ENCODE data around the gene APBA1.

Gene APBA1

DNA sequence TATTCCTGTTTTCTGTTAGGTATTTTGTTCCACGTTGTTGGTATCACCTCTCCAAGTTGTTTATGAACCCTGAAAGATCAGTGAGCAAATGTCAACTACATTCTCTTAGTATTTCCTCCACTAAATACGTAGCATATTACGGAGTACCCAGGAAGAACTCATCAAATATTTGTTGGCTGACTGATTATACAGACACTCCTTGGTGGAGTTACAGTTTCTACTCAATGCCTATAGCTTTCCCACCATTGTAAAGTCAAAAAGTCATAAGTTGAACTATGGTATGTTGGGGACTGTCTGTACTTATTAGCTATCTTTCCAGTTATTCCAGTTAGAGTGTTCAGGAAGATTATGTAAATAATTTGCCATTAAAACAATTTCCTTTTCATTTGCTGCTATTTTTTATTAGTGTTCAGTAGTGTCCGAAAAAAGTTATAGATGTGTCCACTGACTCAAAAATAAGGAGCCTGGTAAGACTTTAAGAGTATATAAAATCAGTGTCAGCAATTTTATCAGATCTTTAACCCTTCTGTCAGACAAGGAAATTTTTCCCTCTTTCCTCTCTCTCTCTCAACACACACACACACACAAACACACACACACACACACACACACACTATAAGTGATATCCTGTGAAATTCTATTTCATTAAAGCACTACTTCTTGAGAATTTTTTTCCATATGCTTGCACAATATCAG is 6.8 kb upstream of the APBA1 start:
- Histone ChIP-seq H3K9me3 (no peaks in the 10 kb centered on the region), H3K36me3 (no peaks in the 10 kb centered on the region), H3K4me1 (peaks cover 0 to 4% (median 0%) of the 10 kb centered on the region in 4 donors), H3K4me3 (no peak overlapping the region), H3K27ac (no peak overlapping the region), H3K27me3 (no peaks in the 10 kb centered on the region)
- no peak for DNase-seq
- TF ChIP-seq CTCF (IDR thresholded peaks at IDR 0.05) = no peak
- intact Hi-C loops (cut with DNase I; ENCODE audit: low total_unique reads) = no loop called here

GRCh38 chr9:69677931-69678330 is 5.8 kb upstream of the APBA1 start:
- intact Hi-C loops (cut with DNase I; ENCODE audit: low total_unique reads) = no loop called here
- Histone ChIP-seq H3K9me3 (no peaks in the 10 kb centered on the region), H3K4me1 (peaks cover 0 to 14% (median 8%) of the 10 kb centered on the region in 4 donors), H3K27ac (no peak overlapping the region), H3K27me3 (no peaks in the 10 kb centered on the region), H3K36me3 (no peaks in the 10 kb centered on the region), H3K4me3 (no peak overlapping the region)
- TF ChIP-seq CTCF (IDR thresholded peaks at IDR 0.05) = no peak
- no peak for DNase-seq

- Histone ChIP-seq H3K4me3 (no peak overlapping the region), H3K4me1 (peaks cover 0 to 24% (median 13%) of the 10 kb centered on the region in 4 donors), H3K27me3 (no peaks in the 10 kb centered on the region), H3K36me3 (no peaks in the 10 kb centered on the region), H3K27ac (no peak overlapping the region), H3K9me3 (no peaks in the 10 kb centered on the region)
- intact Hi-C loops (cut with DNase I; ENCODE audit: low total_unique reads) = no loop called here
- no peak for TF ChIP-seq CTCF (IDR thresholded peaks at IDR 0.05)
- no peak for DNase-seq
These were observed 3.4 kb upstream of the APBA1 start for GRCh38 chr9:69675563-69675962.

DNA sequence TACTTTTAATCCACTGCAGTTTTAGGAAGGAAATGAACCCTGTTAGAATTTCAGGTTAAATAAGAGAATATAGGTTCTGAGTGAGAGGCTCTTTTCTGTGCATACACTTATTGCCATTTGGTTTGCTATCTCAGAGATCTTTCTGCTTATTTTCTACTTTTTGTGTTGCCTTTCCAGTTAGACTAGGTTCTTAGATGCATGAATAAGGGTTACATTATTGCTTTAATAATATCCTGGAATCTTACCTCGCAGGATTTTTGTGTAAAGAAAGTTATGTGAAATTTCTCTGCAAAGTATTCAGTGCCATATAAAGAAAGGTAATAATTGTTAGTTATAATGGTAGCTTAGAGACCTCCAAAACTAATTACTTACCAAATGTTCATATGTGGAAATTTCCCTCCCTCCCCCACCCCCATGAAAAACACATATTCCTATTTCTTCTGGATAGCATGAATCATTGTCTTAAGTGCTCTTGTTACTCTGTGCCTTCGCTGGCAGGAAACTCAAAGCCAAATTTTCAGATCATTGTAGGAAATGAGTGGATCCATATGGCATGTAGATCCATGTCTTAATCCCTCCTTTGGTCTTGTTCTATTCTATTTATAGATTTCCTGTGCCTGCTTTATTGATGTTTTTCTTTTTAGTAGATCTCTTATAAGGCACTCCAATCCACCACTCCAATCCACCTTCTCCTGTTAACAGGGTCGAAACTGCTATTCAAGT is 2.7 kb upstream of the APBA1 start:
- Histone ChIP-seq H3K4me1 (peaks cover 0 to 24% (median 15%) of the 10 kb centered on the region in 4 donors), H3K4me3 (no peak overlapping the region), H3K36me3 (no peaks in the 10 kb centered on the region), H3K27me3 (no peaks in the 10 kb centered on the region), H3K27ac (no peak overlapping the region), H3K9me3 (no peaks in the 10 kb centered on the region)
- TF ChIP-seq CTCF (IDR thresholded peaks at IDR 0.05) = no peak
- DNase-seq = no peak
- intact Hi-C loops (cut with DNase I; ENCODE audit: low total_unique reads) = loop anchor here (5.0 kb wide), 1 partner anchor 82 kb away; no protein-coding TSS in a partner anchor

DNA sequence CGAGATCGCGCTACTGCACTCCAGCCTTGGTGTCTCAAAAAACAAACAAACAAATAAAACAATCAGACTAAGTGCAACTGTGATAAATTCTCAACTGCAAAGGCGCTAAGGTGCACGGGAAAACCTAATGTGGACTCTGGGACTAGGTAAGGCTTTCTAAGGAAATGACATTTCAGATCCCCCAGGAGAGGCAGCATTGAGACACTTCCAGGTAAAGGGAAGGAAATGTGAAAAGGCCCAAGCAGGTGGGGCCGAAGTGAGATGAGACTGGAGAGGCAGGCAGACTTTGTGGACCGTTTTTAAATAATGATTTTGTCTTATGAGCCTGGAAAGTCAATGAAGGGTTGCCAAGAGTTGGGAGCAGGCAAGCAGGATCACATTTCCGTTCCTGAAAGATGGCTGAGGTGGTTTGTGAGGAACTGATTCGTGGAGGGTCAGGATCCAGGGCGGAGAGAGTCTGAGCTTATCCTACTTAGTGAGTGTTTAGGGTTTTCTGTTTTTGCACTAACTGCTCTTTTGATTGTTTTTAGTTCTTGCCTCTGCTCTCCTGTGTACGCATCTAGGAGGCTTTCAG is 2.0 kb upstream of the APBA1 start:
- no peak overlapping the region for H3K4me3 ChIP-seq
- no peaks in the 10 kb centered on the region for H3K27me3 ChIP-seq
- H3K27ac ChIP-seq = no peak overlapping the region
- intact Hi-C loops (cut with DNase I; ENCODE audit: low total_unique reads) = loop anchor here (5.0 kb wide), 1 partner anchor 83 kb away; no protein-coding TSS in a partner anchor
- H3K4me1 ChIP-seq = peaks cover 0 to 24% (median 15%) of the 10 kb centered on the region in 4 donors
- no peaks in the 10 kb centered on the region for H3K36me3 ChIP-seq
- no peak for TF ChIP-seq CTCF (IDR thresholded peaks at IDR 0.05)
- H3K9me3 ChIP-seq = no peaks in the 10 kb centered on the region
- DNase-seq = no peak

All from tibial artery (tissue), 4 donors.